H9 (cell line): ENCODE results near the gene PTPRN2. TPM values are rescaled to one million over a fixed set of nuclear protein-coding genes. Genes with fewer than 3 reads are reported as not detected.

Experiments
- DNase-seq: peaks from one replicate; pipeline ENCODE4 v3.0.0-alpha.2; 2017
- H2AFZ ChIP-seq: one replicate; pipeline ENCODE4 v1.6.1; 2013; ENCODE audit warnings: mild to moderate bottlenecking, low read length, control low read depth, moderate library complexity
- H2AK5ac ChIP-seq: 2 replicates; pipeline ENCODE4 v1.6.1; 2013; ENCODE audit warnings: low read length, control low read depth, mixed read lengths; ENCODE audit not compliant: insufficient read length
- H2BK120ac ChIP-seq: one replicate; pipeline ENCODE4 v1.6.1; 2013; ENCODE audit warnings: low read depth, mild to moderate bottlenecking, low read length, control low read depth, inconsistent platforms; ENCODE audit not compliant: poor library complexity, severe bottlenecking
- H2BK12ac ChIP-seq: 2 replicates; pipeline ENCODE4 v1.6.1; 2013; ENCODE audit warnings: low read length, control low read depth, mixed read lengths, low read depth; ENCODE audit not compliant: insufficient read length
- H2BK15ac ChIP-seq: 2 replicates; pipeline ENCODE4 v1.6.1; 2013; ENCODE audit warnings: low read depth, low read length, control low read depth
- H2BK20ac ChIP-seq: one replicate; pipeline ENCODE4 v1.6.1; 2013; ENCODE audit warnings: low read depth, mild to moderate bottlenecking, low read length, control low read depth, inconsistent platforms; ENCODE audit not compliant: poor library complexity, severe bottlenecking
- H2BK5ac ChIP-seq: 2 replicates; pipeline ENCODE4 v1.6.1; 2013; ENCODE audit warnings: low read length, control low read depth, mixed read lengths; ENCODE audit not compliant: insufficient read length
- H3K14ac ChIP-seq: 2 replicates; pipeline ENCODE4 v1.6.1; 2013; ENCODE audit warnings: low read length, control low read depth; ENCODE audit not compliant: insufficient read depth
- H3K18ac ChIP-seq: 2 replicates; pipeline ENCODE4 v1.6.1; 2013; ENCODE audit warnings: low read depth, mild to moderate bottlenecking, mixed read lengths, low read length, control low read depth; ENCODE audit not compliant: insufficient read length
- H3K23ac ChIP-seq: 2 replicates; pipeline ENCODE4 v1.6.1; 2013; ENCODE audit warnings: low read length, control low read depth, mixed read lengths, low read depth; ENCODE audit not compliant: insufficient read length
- H3K23me2 ChIP-seq: 2 replicates; pipeline ENCODE4 v1.6.1; 2013; ENCODE audit warnings: low read depth, mild to moderate bottlenecking, mixed read lengths, low read length, control low read depth; ENCODE audit not compliant: insufficient read length, poor library complexity, severe bottlenecking
- H3K27ac ChIP-seq: 2 replicates; pipeline ENCODE4 v1.5.1; 2013; ENCODE audit warnings: low read length, control low read depth, mixed read lengths, low read depth; ENCODE audit not compliant: insufficient read length
- H3K27me3 ChIP-seq: 2 replicates; pipeline ENCODE4 v1.6.1; 2013; ENCODE audit warnings: low read length, control low read depth, inconsistent platforms; ENCODE audit not compliant: insufficient read depth
- H3K4ac ChIP-seq: 2 replicates; pipeline ENCODE4 v1.6.1; 2013; ENCODE audit warnings: low read depth, mild to moderate bottlenecking, control low read depth, inconsistent platforms, low read length, moderate library complexity
- H3K4me1 ChIP-seq: 2 replicates; pipeline ENCODE4 v1.6.1; 2013; ENCODE audit warnings: low read length, control low read depth, inconsistent platforms; ENCODE audit not compliant: insufficient read depth
- H3K4me2 ChIP-seq: 2 replicates; pipeline ENCODE4 v1.6.1; 2013; ENCODE audit warnings: low read length, control low read depth, mixed read lengths; ENCODE audit not compliant: insufficient read length, insufficient read depth
- H3K56ac ChIP-seq: 2 replicates; pipeline ENCODE4 v1.6.1; 2013; ENCODE audit warnings: low read depth, mild to moderate bottlenecking, mixed read lengths, low read length, control low read depth; ENCODE audit not compliant: insufficient read length
- H3K79me1 ChIP-seq: 2 replicates; pipeline ENCODE4 v1.6.1; 2013; ENCODE audit warnings: low read depth, mild to moderate bottlenecking, moderate library complexity, low read length, control low read depth, inconsistent platforms; ENCODE audit not compliant: insufficient read depth, poor library complexity, severe bottlenecking
- H3K79me2 ChIP-seq: 2 replicates; pipeline ENCODE4 v1.6.1; 2013; ENCODE audit warnings: low read length, control low read depth, inconsistent platforms; ENCODE audit not compliant: insufficient read depth
- H3K9ac ChIP-seq: 2 replicates; pipeline ENCODE4 v1.6.1; 2013; ENCODE audit warnings: low read length, control low read depth, mixed read lengths; ENCODE audit not compliant: insufficient read length; ENCODE audit errors: extremely low read depth
- H3K9me3 ChIP-seq: one replicate; pipeline ENCODE4 v1.6.1; 2013; ENCODE audit warnings: low read depth, low read length, inconsistent platforms; ENCODE audit not compliant: control insufficient read depth
- H3T11ph ChIP-seq: one replicate; pipeline ENCODE4 v1.6.1; 2013; ENCODE audit warnings: mild to moderate bottlenecking, low read length, control low read depth, inconsistent platforms
- H4K20me1 ChIP-seq: one replicate; pipeline ENCODE4 v1.6.1; 2013; ENCODE audit not compliant: control insufficient read depth, insufficient read length, insufficient read depth
- H4K5ac ChIP-seq: 2 replicates; pipeline ENCODE4 v1.6.1; 2013; ENCODE audit warnings: low read depth, mild to moderate bottlenecking, mixed read lengths, low read length, control low read depth; ENCODE audit not compliant: insufficient read length
- H4K8ac ChIP-seq: replicated peaks from 2 replicates; pipeline ENCODE4 v1.6.1; 2013; ENCODE audit warnings: low read length, control low read depth, mixed read lengths, low read depth; ENCODE audit not compliant: insufficient read length
- H4K91ac ChIP-seq: 2 replicates; pipeline ENCODE4 v1.6.1; 2013; ENCODE audit warnings: low read depth, mild to moderate bottlenecking, moderate library complexity, mixed read lengths, low read length, control low read depth; ENCODE audit not compliant: insufficient read length
- H3K27ac Mint-ChIP-seq, 3 experiments: 2 replicates in 2 of 3; 3 replicates in 1 of 3; pipeline ENCODE4 v1.8.0; 2020 to 2021; ENCODE audit warnings: mixed read lengths in 3 of 3, mild to moderate bottlenecking in 1 of 3, moderate library complexity in 1 of 3
- H3K27me3 Mint-ChIP-seq: 2 replicates; pipeline ENCODE4 v1.8.0; 2021; ENCODE audit warnings: low read depth, mild to moderate bottlenecking, moderate library complexity, mixed read lengths
- H3K36me3 Mint-ChIP-seq, 3 experiments: 2 replicates in 2 of 3; 3 replicates in 1 of 3; pipeline ENCODE4 v1.8.0; 2020 to 2021; ENCODE audit warnings: low read depth in 3 of 3, mixed read lengths in 3 of 3; ENCODE audit not compliant: insufficient read depth in 1 of 3
- H3K4me1 Mint-ChIP-seq, 2 experiments: 2 replicates each; pipeline ENCODE4 v1.8.0; 2020; ENCODE audit warnings: mixed read lengths in 2 of 2
- H3K4me3 Mint-ChIP-seq, 2 experiments: 2 replicates in 1 of 2; 3 replicates in 1 of 2; pipeline ENCODE4 v1.8.0; 2020 to 2021; ENCODE audit warnings: mild to moderate bottlenecking in 2 of 2, mixed read lengths in 2 of 2, moderate library complexity in 1 of 2
- H3K9me3 Mint-ChIP-seq, 2 experiments: 2 replicates in 1 of 2; 3 replicates in 1 of 2; pipeline ENCODE4 v1.8.0; 2020; ENCODE audit warnings: mild to moderate bottlenecking in 2 of 2, mixed read lengths in 2 of 2, moderate library complexity in 1 of 2
- WGBS: extraction: QIAGEN DNeasy Blood & Tissue Kit; methylation state at CpG from one replicate; pipeline ENCODE4 v1.1.7; 2013; ENCODE audit warnings: missing lambda C conversion rate, low lambda C conversion rate, mixed read lengths; ENCODE audit not compliant: insufficient read length; ENCODE audit errors: extremely low coverage; 5-methylcytosine and 5-hydroxymethylcytosine counted together
- total RNA-seq: library from RNA; stranded (reverse); gene quantifications from 2 replicates; pipeline ENCODE4 v1.2.1, GENCODE V29; 2021
- TF ChIP-seq, protein P1 (sequence below): fragments of 200-600 bp; sonication (generic); conservative IDR thresholded peaks from 3 replicates; pipeline ENCODE4 v1.8.0; 2021; ENCODE audit warnings: antibody characterized with exemption, mild to moderate bottlenecking

PTPRN2 gene
- total RNA-seq, 1 experiment from 2014 or later: 5.2 TPM

GRCh38 chr7:157613575-157614322 is 973.9 kb downstream of the PTPRN2 start:
- peaks cover 0 to 2% of the 10 kb centered on the region in 2 experiments; a peak in 1 of 4 replicates for H3K4me1 Mint-ChIP-seq
- H3K4me1 ChIP-seq: no peaks in the 10 kb centered on the region
- H3K4me2 ChIP-seq: no peak overlapping the region
- WGBS: no CpG with 5 or more reads among the region's 51 CpGs
- no peak overlapping the region for H3K27ac ChIP-seq
- no peak overlapping the region for H2BK20ac ChIP-seq
- H3K18ac ChIP-seq: no peak overlapping the region
- no peak overlapping the region for H2BK120ac ChIP-seq
- no peaks in the 10 kb centered on the region for H4K20me1 ChIP-seq
- no peak overlapping the region for H2AFZ ChIP-seq
- H2AK5ac ChIP-seq: no peak overlapping the region
- no peaks in the 10 kb centered on the region for H3K27me3 ChIP-seq
- H2BK5ac ChIP-seq: no peak overlapping the region
- no peaks in the 10 kb centered on the region for H3K23me2 ChIP-seq
- no peak overlapping the region for H2BK12ac ChIP-seq
- no peak overlapping the region for H3K9ac ChIP-seq
- H3K14ac ChIP-seq: no peak overlapping the region
- H3K23ac ChIP-seq: no peak overlapping the region
- H4K5ac ChIP-seq: no peak overlapping the region
- H3T11ph ChIP-seq: no peak overlapping the region
- H3K4ac ChIP-seq: no peak overlapping the region
- peak; percentile 70 for DNase-seq
- no peaks in the 10 kb centered on the region for H3K79me2 ChIP-seq
- no peak overlapping the region for H2BK15ac ChIP-seq
- no peak overlapping the region for H3K4me3 Mint-ChIP-seq
- H4K91ac ChIP-seq: no peak overlapping the region
- no peaks in the 10 kb centered on the region for H3K79me1 ChIP-seq
- H3K27me3 Mint-ChIP-seq: peaks cover 86% of the 10 kb centered on the region
- H3K9me3 ChIP-seq: no peaks in the 10 kb centered on the region
- H4K8ac ChIP-seq: no peak overlapping the region
- H3K36me3 Mint-ChIP-seq: no peaks in the 10 kb centered on the region; a peak in 1 of 7 replicates
- no peak overlapping the region for H3K56ac ChIP-seq
- no peaks in the 10 kb centered on the region for H3K9me3 Mint-ChIP-seq
- H3K27ac Mint-ChIP-seq: no peak overlapping the region
- TF ChIP-seq, protein P1, sequence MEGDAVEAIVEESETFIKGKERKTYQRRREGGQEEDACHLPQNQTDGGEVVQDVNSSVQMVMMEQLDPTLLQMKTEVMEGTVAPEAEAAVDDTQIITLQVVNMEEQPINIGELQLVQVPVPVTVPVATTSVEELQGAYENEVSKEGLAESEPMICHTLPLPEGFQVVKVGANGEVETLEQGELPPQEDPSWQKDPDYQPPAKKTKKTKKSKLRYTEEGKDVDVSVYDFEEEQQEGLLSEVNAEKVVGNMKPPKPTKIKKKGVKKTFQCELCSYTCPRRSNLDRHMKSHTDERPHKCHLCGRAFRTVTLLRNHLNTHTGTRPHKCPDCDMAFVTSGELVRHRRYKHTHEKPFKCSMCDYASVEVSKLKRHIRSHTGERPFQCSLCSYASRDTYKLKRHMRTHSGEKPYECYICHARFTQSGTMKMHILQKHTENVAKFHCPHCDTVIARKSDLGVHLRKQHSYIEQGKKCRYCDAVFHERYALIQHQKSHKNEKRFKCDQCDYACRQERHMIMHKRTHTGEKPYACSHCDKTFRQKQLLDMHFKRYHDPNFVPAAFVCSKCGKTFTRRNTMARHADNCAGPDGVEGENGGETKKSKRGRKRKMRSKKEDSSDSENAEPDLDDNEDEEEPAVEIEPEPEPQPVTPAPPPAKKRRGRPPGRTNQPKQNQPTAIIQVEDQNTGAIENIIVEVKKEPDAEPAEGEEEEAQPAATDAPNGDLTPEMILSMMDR: no peak
